D721Med (cell line): ENCODE results near the gene MET.
"Not testable (repeated sequence)": the region's sequence is repeated elsewhere in the genome, so short reads cannot be mapped to it uniquely, and the experiment has no call there.

Experiments used
- DNase-seq: peaks from one replicate; pipeline ENCODE4 v3.0.0; 2011; ENCODE audit warnings: low spot score; ENCODE audit not compliant: insufficient read length
- FAIRE-seq: peaks from 2 replicates; lab custom pipeline; 2011; peaks lifted over from hg19 to GRCh38; lab: Jason Lieb, UNC
- TF ChIP-seq, protein P1 (sequence below): IDR thresholded peaks from 2 replicates; pipeline ENCODE4 v1.5.1; 2012; ENCODE audit warnings: mild to moderate bottlenecking, control low read depth; ENCODE audit not compliant: insufficient read depth; ENCODE audit errors: missing control alignments

The MET gene

DNA sequence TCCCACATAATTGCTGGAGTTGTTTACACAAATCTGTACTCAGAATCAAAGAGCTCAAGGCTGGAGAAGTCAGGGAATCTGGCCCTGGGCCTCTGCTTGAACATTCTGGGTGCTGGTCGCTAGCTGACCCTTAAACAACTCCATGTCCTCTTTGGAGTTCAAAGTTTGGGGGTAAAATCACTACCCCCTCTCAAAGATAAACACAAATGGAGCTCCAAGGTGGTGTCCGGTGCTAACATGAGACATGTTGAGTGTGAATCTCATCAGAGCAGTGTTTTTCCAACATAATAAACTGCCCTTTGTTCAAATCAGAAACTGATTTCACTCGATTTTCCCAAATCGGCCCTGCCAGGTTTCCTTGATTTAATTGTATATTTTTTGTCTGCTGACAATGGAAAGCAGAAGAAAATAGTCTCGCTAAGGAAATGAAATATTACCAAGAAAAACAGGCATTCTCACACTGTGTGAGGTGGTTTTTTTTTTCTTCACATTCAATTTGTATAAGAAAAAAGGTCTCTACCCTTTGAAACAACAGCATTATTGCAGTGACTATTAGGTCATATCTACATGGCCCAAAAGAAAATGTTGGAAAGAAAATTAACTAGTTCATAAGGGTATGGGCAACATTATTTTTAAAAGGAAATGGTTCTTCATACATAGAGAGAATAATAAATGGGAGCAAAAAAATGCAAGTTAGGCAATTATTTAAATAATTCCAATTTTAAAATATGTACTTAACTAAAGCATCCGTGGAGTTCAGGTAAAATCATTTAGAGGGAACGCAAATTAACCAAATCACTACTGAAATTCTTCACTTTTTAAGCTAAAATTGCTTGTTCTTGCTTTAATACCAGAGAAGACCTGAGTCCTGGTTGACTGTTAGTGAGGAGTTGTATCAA is 134.3 kb downstream of the MET start:
- TF ChIP-seq, protein P1, sequence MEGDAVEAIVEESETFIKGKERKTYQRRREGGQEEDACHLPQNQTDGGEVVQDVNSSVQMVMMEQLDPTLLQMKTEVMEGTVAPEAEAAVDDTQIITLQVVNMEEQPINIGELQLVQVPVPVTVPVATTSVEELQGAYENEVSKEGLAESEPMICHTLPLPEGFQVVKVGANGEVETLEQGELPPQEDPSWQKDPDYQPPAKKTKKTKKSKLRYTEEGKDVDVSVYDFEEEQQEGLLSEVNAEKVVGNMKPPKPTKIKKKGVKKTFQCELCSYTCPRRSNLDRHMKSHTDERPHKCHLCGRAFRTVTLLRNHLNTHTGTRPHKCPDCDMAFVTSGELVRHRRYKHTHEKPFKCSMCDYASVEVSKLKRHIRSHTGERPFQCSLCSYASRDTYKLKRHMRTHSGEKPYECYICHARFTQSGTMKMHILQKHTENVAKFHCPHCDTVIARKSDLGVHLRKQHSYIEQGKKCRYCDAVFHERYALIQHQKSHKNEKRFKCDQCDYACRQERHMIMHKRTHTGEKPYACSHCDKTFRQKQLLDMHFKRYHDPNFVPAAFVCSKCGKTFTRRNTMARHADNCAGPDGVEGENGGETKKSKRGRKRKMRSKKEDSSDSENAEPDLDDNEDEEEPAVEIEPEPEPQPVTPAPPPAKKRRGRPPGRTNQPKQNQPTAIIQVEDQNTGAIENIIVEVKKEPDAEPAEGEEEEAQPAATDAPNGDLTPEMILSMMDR: no peak
- DNase-seq: no peak
- no peak for FAIRE-seq

DNA sequence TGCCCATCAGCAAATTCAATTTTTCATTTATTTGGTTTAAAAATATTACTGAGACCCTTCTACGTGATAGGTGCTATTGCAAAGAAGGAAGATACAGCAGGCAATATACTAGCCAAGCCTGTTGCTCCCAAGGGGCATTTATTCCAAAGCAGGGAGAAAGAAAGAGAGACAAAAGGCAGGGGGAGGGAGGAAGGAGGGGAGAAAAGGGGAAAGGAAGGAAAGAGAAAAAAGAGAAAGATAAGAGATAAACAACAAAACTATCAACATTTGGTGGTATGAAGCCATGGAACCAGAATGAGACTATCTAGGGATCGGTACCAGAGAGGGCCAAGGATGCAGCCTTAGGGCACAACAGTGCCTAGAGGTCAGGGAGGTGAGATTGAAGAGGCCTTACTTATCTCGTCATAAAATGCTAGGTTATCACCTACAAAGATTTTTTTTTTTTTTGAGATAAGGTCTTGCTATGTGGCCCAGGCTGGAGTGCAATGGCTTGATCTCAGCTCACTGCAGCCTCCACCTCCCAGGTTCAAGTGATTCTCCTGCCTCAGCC is 135.1 kb downstream of the MET start:
- FAIRE-seq (no peak), DNase-seq (no peak)
- TF ChIP-seq, protein P1: no peak

DNA sequence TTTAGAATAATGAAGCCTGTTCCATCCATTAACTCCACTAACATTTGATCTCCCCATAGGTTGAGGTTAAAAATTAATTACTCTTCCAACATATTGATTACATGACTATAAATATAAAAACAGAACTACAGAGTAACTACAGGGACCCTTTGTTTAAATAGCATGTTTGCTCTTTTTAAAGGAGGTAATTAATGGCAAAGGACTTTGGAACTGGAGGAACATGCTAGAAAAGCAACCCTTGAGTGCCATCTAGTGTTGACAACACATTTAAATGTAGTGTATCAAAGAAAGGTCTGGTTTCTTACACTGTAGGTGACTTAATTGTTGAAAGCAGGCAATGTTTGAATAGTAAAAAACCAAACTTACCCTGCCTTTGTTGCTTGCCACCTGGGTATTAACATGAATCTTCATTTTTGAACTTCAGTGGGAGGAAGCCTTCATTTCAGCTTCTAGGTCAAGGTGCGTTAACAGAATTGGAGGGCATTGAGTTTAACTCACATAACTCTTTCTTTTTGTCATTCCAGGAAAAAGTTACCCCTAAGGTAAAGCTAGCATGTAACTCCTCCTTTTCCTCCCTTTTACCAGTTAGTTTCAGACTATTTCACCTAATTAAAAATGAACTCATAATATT is 137.8 kb downstream of the MET start:
- DNase-seq: no peak
- TF ChIP-seq, protein P1: peak; percentile 74
- no peak for FAIRE-seq

DNA sequence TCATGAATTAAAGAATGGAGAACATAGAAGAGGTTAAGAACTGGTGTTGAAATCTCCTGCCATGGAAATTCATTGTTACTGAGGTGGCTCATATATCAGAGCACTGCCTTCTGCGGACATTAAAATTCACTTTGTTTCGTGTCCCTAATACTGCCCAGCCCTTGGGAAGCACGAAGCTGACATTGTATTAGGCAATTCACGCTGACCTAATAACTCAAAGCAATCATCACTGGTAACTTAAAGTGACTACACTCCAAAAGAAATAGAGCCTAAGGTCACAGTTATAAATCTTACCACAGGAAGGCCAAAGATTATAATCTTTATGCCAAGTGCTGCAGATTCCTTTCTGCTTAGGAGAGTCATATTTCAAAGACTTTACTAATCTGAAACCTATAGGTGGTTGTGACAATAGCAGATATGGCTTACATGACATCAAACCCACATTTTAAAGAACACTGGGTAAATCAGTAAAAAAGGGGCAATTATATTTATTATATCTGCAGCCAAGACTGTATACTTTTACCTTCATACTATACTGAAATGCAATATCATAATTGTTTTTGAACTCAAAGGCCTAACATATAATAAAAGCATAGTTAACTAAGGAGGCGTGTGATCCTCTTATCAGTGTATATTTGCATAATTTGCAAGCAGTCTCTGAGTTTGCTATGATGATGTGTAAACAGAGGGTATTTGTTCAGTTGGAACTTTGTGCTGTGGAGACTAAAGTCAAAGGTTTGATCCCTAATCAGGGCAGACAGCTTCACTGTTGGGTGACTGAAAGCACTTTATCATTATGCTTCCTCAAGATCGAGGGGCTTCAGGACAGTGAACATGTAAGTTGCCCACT is 138.5 kb downstream of the MET start:
- FAIRE-seq (no peak), DNase-seq (no peak)
- TF ChIP-seq, protein P1: no peak

DNA sequence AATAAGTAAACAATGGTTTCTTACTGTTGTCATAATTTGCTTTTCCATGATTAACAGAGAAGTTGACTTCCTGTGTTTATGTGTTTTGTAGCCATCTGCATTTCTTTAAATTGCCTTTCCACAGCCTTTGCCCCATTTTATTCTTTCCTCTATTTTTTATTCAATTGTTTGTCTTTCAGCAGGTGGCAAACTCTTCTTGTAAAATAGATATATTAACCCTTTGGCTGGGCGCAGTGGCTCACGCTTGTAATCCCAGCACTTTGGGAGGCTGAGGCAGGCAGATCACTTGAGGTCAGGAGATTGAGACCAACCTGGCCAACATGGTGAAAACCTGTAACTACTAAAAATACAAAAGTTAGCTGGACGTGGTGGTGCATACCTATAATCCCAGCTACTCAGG is 139.8 kb downstream of the MET start:
- FAIRE-seq (no peak), DNase-seq (no peak)
- TF ChIP-seq, protein P1: no peak

DNA sequence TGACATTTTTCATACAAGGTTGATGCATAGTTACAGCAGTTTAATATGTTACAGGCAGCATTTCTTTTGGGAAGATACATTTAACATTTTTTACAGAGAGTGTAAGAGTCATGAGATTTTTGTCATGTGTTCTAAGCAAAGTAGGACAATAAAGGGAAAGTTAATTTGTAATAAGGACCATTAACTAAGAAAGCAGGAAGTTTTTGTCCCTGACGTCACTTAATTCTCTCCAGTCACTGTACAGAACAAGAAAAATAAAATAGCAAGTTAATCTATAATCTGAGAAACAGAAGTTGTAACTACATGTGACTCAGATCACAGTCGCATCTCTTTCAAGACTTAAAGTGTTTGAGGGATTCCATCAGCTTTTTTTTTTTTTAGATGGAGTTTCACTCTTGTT is 140.9 kb downstream of the MET start:
- TF ChIP-seq, protein P1: no peak
- no peak for FAIRE-seq
- DNase-seq: no peak

DNA sequence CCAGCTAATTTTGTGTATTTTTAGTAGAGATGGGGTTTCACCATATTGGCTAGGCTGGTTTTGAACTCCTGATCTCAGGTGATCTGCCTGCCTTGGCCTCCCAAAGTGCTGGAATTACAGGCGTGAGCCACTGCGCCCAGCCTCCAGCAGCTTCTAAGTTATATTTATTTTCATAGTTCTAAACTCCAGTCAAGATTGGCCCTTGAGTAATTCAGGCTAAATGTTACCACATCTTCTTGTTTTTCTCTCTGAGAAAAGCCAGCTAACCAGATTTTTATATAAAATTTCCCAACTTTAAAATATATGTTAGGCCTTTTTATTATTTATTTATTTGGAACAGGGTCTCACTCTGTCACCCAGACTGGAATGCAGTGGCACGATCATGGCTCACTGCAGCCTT is 141.4 kb downstream of the MET start:
- not testable (repeated sequence) for FAIRE-seq, DNase-seq
